A673 (cell line): ENCODE measurements around the gene CACNA1A. TPM values are rescaled to one million over a fixed set of nuclear protein-coding genes. Genes with fewer than 3 reads are reported as not detected.

Source experiments
- BruUV-seq: library from RNA; stranded (reverse); fragments of 400-500 nt; replicated peaks from 2 replicates; lab custom pipeline; 2021; lab: Mats Ljungman, UMichigan
- CTCF ChIA-PET: fragments of 300-600 bp; sonication (Branson Sonifier 250); formaldehyde crosslinking; loops from one replicate; lab custom pipeline; 2022; ENCODE audit warnings: antibody characterized with exemption; lab: Charles Lee
- POLR2A ChIA-PET: fragments of 300-600 bp; sonication (Branson Sonifier 250); formaldehyde crosslinking; loops from one replicate; lab custom pipeline; 2022; ENCODE audit warnings: antibody characterized with exemption; ENCODE audit not compliant: low non-redundant PET; lab: Charles Lee
- DNase-seq: peaks from one replicate; pipeline ENCODE4 v3.0.0-alpha.2; 2015; ENCODE audit warnings: low spot score
- H3K27ac ChIP-seq: fragments of 200-600 bp; sonication (generic); 2 replicates; pipeline ENCODE4 v1.5.1; 2016; ENCODE audit warnings: mixed run types, low read depth, mild to moderate bottlenecking, mixed read lengths, antibody characterized with exemption, low read length; ENCODE audit not compliant: poor library complexity, severe bottlenecking
- H3K27me3 ChIP-seq: fragments of 200-600 bp; sonication (generic); replicated peaks from 2 replicates; pipeline ENCODE4 v1.6.1; 2017; ENCODE audit warnings: mixed run types, low read depth, mild to moderate bottlenecking, mixed read lengths, antibody characterized with exemption, low read length; ENCODE audit not compliant: insufficient read depth, poor library complexity
- H3K36me3 ChIP-seq: fragments of 200-600 bp; sonication (generic); 2 replicates; pipeline ENCODE4 v1.6.1; 2016; ENCODE audit warnings: mixed run types, mild to moderate bottlenecking, mixed read lengths, antibody characterized with exemption, low read length; ENCODE audit not compliant: insufficient read depth, poor library complexity, severe bottlenecking
- H3K4me1 ChIP-seq: fragments of 200-600 bp; sonication (generic); 2 replicates; pipeline ENCODE4 v1.6.1; 2017; ENCODE audit warnings: mixed run types, mild to moderate bottlenecking, mixed read lengths, antibody characterized with exemption, low read length; ENCODE audit not compliant: insufficient read depth, poor library complexity, severe bottlenecking
- H3K4me3 ChIP-seq: fragments of 200-600 bp; sonication (generic); 2 replicates; pipeline ENCODE4 v1.5.1; 2016; ENCODE audit warnings: low read depth, mixed run types, mild to moderate bottlenecking, mixed read lengths, low read length; ENCODE audit not compliant: poor library complexity, severe bottlenecking
- H3K9me3 ChIP-seq: fragments of 200-600 bp; sonication (generic); 2 replicates; pipeline ENCODE4 v1.6.1; 2016; ENCODE audit warnings: mixed run types, low read depth, mild to moderate bottlenecking, mixed read lengths, antibody characterized with exemption, low read length; ENCODE audit not compliant: poor library complexity, severe bottlenecking
- EZH2 ChIP-seq: fragments of 200-600 bp; sonication (generic); IDR thresholded peaks from 2 replicates; pipeline ENCODE4 v1.6.1; 2017; ENCODE audit warnings: borderline replicate concordance, low read depth, mild to moderate bottlenecking, mixed read lengths, antibody characterized with exemption, low read length; ENCODE audit not compliant: poor library complexity, severe bottlenecking
- intact Hi-C: fragments of 100-400 bp; cut with micrococcal nuclease; formaldehyde crosslinking; loops from one replicate; pipeline ENCODE4 v1.10.0; 2022; ENCODE audit not compliant: unreplicated experiment
- total RNA-seq: library from RNA; stranded (reverse); gene quantifications from 2 replicates; pipeline ENCODE4 v1.2.3, GENCODE V29; 2021
- TF ChIP-seq, protein P1 (sequence below): fragments of 300-800, 200-600 bp; sonication (generic); conservative IDR thresholded peaks from 2 replicates; pipeline ENCODE4 v1.5.1; 2017; ENCODE audit warnings: low read depth, mild to moderate bottlenecking, antibody characterized with exemption, low read length, moderate library complexity, mixed read lengths

CACNA1A gene
- total RNA-seq, 1 experiment from 2014 or later: 3.2 TPM

GRCh38 chr19:13459351-13459750 lies 46.9 kb downstream of the CACNA1A start:
- Histone ChIP-seq H3K4me3 (no peak overlapping the region), H3K36me3 (no peaks in the 10 kb centered on the region), H3K27ac (no peak overlapping the region), H3K27me3 (peaks cover 15% of the 10 kb centered on the region), H3K9me3 (no peaks in the 10 kb centered on the region), H3K4me1 (no peaks in the 10 kb centered on the region)
- no TSS peak for BruUV-seq
- DNase-seq: no peak
- ChIA-PET CTCF (no interaction called here), POLR2A (interaction anchor here (0.6 kb wide), 1 partner anchor 14 kb away, joined by 6 read pairs; no protein-coding TSS in a partner anchor)
- TF ChIP-seq EZH2: no peak
- TF ChIP-seq, protein P1, sequence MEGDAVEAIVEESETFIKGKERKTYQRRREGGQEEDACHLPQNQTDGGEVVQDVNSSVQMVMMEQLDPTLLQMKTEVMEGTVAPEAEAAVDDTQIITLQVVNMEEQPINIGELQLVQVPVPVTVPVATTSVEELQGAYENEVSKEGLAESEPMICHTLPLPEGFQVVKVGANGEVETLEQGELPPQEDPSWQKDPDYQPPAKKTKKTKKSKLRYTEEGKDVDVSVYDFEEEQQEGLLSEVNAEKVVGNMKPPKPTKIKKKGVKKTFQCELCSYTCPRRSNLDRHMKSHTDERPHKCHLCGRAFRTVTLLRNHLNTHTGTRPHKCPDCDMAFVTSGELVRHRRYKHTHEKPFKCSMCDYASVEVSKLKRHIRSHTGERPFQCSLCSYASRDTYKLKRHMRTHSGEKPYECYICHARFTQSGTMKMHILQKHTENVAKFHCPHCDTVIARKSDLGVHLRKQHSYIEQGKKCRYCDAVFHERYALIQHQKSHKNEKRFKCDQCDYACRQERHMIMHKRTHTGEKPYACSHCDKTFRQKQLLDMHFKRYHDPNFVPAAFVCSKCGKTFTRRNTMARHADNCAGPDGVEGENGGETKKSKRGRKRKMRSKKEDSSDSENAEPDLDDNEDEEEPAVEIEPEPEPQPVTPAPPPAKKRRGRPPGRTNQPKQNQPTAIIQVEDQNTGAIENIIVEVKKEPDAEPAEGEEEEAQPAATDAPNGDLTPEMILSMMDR: no peak
- intact Hi-C loops: no loop called here

DNA sequence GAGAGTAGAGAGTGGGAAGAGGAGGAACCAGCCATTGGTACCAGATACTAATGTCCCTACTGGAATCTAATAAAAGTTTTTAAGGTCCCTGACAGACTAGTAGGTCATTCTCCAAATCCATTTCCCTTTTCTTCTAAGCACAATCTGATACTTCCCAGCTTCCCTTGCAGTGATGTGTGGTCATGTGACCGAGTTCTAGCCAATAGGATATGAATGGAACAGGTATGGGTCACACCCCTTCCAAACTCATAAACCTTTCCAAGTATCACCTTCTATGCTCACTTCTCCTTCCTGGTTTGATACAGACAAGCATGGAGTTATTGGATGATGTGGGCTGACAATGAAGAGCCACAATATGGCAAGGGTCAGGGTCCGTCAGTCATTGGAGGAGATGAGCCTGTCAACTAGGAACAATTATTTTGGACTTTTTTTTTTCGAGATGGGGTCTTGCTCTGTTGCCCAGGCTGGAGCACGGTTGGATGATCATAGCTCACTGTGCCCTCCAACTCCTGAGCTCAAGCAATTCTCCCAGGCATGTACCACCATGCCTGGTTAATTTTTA lies 54.8 kb downstream of the CACNA1A start:
- no peaks in the 10 kb centered on the region for H3K27me3 ChIP-seq
- H3K27ac ChIP-seq: no peak overlapping the region
- H3K4me3 ChIP-seq: no peak overlapping the region
- H3K4me1 ChIP-seq: no peaks in the 10 kb centered on the region
- ChIA-PET POLR2A (no interaction called here), CTCF (interaction anchor here (0.7 kb wide), 1 partner anchor 90 kb away, joined by 5 read pairs; no protein-coding TSS in a partner anchor)
- no peaks in the 10 kb centered on the region for H3K36me3 ChIP-seq
- TF ChIP-seq, protein P1: no peak
- TF ChIP-seq EZH2: no peak
- no peak for DNase-seq
- intact Hi-C loops: no loop called here
- no TSS peak for BruUV-seq
- no peaks in the 10 kb centered on the region for H3K9me3 ChIP-seq

DNA sequence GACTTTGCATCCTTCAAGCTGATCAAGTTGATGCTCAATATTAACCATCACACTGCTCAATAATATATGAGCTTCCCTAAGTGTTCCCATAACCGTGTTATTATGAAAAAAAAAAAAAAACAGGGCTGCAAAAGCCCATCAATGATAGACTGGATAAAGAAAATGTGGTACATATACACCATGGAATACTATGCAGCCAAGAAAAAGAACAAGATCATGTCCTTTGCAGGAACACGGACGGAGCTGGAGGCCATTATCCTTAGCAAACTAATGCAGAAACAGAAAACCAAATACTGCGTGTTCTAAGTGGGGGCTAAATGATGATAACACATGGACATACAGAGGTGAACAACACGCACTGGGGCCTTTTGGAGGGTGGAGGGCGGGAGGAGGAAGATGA lies 58.3 kb downstream of the CACNA1A start:
- no TSS peak for BruUV-seq
- POLR2A ChIA-PET: no interaction called here
- DNase-seq: no peak
- H3K27me3 ChIP-seq: no peaks in the 10 kb centered on the region
- no peaks in the 10 kb centered on the region for H3K36me3 ChIP-seq
- H3K9me3 ChIP-seq: no peaks in the 10 kb centered on the region
- no peak overlapping the region for H3K27ac ChIP-seq
- intact Hi-C loops: no loop called here
- CTCF ChIA-PET: no interaction called here
- no peak overlapping the region for H3K4me3 ChIP-seq
- TF ChIP-seq EZH2: no peak
- TF ChIP-seq, protein P1: no peak
- H3K4me1 ChIP-seq: no peaks in the 10 kb centered on the region
